GM21423 (cell line): ENCODE measurements around the gene CBX2.
"Not testable (repeated sequence)": the region's sequence is repeated elsewhere in the genome, so short reads cannot be mapped to it uniquely, and the experiment has no call there.

ENCODE experiments used
- ATAC-seq: cut with Tn5 transposase; IDR thresholded peaks from one replicate; pipeline ENCODE4 v1.9.1; 2021; ENCODE audit warnings: mild to moderate bottlenecking, moderate library complexity; ENCODE audit not compliant: unreplicated experiment

Gene CBX2

DNA sequence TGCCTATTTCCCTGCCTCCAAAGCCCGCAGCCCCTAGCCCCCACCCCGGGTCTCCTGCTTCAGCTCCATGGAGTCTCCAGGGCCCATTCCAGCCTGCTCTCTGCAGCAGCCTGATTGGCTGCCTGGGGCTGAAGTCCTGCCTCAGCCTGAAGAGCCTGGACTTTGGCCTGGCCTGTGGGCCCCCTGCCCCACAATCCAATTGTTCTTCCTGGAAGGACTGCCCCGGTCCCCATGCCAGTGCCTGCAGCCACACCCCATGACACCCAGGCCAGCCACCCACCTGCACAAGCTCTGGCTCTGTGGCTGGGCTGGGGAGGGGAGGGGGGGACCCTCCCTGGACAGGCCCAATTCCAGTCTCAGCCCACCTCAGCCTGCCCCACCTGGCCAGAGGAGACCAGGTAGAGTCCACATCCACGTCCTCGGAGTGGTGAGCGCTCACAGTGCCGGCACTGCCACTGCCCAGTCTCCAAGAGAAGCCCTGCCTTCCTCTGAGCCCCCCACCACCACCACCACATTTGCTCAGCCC lies 34.9 kb upstream of the CBX2 start:
- ATAC-seq = no peak

- ATAC-seq = no peak
These were observed 34.3 kb upstream of the CBX2 start for GRCh38 chr17:79743614-79744013.

DNA sequence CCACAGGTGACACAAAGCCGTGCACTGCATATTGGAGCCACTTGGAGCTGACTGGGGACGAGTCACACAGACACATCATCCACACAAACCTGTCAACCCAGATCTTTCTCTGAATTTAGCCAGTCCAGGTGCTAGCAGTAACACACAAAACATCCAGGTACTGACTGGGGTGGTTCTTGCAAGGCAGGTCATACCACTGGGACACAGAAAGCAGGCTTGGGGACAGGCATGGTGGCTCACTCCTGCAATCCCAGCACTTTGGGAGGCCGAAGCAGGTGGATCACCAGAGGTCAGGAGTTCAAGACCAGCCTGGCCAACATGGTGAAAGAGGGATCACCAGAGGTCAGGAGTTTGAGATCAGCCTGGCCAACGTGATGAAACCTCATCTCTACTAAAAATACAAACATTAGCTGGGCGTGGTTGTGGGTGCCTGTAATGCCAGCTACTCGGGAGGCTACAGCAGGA lies 32.3 kb upstream of the CBX2 start:
- ATAC-seq = no peak

DNA sequence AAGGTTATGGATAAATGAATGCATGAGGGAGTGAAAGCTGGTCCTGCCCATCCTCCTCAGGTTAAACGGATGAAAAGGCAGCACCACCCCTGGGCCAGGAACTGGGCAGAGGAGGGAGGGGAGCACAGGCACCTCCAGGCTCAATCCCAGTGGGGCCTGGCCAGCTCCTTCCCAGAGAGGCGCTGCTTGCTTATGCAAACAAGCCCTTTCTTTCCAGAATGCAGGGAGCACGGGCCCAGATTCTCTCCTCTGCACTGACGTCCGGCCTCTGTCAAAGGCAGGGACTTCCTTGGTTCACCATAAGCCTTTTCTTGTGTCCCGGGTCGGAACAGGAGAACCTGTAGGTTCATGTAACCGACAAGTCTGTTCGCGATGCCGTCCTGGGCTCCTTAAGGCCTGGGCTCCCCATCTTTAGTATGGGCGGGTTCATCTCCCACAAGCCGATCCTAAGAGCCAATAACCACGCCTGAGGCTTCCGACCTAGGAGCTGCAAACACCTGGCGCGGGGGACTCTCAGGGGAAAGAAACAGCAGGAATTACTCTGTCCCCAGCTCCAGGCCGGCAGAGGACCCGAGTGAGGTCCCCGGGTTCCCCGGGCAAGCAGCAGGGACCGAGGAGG lies 30.9 kb upstream of the CBX2 start:
- ATAC-seq = no peak

- no peak for ATAC-seq
These were observed 30.2 kb upstream of the CBX2 start for GRCh38 chr17:79747508-79748294.

DNA sequence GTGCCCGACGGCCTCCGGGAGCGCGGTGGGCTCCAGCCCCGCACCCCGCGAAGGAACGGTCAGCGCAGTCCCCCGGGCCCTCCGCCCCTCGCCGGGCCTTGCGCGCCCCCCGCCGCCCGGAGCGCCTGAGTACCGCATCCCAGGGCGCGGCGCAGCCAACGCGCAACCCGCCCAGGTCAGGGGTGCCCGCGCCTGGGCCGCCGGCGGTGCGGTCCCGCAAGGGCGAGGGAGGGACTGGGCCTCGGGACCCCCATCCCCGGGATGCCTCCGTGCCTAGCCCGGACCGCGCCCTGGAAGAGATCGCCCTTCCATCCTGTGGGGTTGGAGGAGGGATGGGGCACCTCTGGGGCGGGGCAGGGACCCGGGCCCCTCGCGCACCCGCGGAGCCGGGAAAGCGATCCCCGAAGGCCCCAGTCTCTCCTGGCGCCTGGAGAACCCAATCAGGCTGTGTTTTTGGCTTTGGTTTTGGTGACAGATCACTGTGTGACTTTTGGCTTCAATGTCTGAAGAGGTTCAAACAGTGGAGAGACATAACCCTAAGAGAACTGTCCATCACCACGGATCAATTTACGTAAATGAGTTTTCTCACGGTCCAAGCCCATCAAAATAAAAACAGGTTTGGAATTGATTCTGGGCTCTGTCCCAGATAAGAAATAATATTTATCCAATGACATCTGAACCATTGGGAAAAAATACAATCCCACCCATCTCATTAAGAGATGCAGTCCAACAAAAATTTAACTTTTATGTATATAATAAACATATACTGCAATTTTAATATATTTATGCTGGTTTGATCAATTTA lies 29.5 kb upstream of the CBX2 start:
- ATAC-seq = no peak

DNA sequence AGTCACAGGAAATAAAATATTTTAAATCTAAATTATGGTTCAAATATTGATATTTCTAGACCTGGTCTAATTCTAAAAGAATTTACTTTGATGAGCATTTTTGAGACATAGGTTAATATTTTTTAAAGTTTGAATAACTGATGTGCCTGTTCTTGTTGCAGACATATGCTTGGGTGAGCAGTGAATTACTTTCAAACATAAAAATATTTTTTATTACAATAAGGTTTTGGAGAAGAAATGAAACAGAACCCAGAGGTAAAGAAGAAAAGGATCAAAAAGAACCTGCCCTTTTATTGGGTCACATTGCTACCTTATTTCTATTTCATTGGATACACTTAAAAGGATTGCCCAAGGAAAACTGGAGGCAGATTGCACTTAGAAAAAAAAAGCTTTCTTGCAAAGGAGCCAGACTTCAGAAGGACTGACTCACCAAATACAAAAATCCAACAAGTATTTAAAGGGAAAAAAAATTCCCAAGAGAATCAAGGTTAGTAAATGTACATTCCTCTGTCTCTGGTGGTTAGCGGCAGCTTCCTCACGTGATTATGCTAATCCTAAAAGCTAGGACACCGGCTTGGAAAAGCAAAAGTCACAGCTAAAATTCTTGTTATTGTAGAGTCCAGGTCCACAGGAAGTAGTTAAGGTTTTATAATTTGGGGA lies 28.7 kb upstream of the CBX2 start:
- no peak for ATAC-seq

GRCh38 chr17:79749958-79750357 lies 28.0 kb upstream of the CBX2 start:
- ATAC-seq = no peak

GRCh38 chr17:79750650-79751545 lies 27.1 kb upstream of the CBX2 start:
- no peak for ATAC-seq

- no peak for ATAC-seq
These were observed 25.8 kb upstream of the CBX2 start for GRCh38 chr17:79752175-79752574.

- no peak for ATAC-seq
These were observed 23.6 kb upstream of the CBX2 start for GRCh38 chr17:79754370-79754769.

- not testable (repeated sequence) for ATAC-seq
These were observed 23.0 kb upstream of the CBX2 start for GRCh38 chr17:79754903-79755302.

- ATAC-seq = no peak
These were observed 22.4 kb upstream of the CBX2 start for GRCh38 chr17:79755591-79755990.

DNA sequence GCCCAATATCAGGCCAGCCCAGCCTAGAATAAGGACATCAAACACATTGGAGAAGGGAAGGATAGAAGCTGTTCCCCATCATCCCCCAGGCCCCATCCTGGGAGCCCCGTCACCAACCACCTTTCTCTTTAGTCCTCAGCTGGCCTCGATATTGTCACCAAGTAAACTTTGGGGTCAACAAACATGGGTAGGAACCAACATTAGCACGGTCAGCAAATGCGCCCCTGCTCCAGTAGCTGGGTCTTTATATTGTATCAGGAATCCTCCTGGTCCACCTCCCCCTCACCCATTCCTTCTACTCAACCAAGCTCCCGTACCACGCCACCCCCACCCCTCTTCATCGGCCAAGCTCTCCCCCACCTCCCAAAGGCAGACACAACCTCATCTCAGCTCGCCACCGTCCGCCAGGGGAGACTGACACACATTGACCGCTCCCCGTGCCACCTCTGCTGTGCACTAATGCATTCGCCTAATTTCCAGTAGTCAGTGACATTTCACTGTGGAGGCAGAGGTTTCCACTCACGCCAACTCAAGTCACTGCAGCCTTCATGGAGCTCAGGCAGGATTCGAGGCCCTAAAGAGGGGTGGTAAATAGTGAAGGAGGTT lies 20.7 kb upstream of the CBX2 start:
- ATAC-seq = no peak

DNA sequence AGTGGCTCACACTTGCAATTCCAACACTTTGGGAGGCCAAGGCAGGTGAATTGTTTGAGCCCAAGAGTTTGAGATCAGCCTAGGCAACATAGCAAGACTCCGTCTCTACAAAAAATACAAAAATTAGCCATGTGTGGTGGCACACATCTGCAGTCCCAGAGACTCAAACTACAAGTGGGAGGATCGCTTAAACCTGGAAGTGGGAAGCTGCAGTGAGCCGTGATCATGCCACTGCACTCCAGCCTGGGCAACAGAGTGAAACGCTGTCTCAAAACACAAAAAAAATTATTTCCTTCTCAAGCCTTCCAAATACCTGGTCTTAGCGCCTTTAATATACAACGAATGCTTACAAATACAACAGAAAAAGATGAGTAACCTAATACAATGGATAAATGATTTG lies 19.7 kb upstream of the CBX2 start:
- ATAC-seq = no peak

- ATAC-seq = no peak
These were observed 17.6 kb upstream of the CBX2 start for GRCh38 chr17:79760197-79760906.

DNA sequence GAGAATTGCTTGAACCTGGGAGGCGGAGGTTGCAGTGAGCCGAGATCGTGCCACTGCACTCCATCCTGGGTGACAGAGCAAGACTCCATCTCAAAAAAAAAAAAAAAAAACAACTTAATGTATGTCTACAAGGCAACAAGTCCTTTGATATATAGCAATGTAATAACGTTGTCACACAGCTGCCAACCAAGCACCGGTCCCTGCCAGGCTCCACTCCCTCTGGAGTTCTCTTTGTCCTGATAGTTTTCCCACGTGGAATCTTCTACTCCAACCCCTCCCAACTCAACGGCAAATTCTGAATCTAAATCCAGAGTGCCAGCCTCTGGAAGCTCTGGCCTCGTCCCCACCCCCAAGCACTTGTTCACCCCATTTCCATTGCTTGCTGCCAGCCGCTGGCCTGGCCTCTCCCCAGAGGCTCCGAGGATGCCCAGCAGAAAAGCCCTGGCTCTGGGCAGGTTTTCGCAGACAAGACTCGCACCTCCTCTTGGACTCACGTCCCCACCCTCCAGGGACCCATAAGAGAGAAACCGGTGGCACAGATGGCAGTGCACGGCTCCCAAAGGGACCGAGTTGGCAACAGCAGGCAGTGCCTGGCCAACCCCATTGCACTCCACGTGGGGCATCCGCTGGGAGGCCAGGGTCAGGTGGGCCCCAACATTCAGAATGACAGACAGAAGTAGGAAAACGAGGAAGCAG lies 15.9 kb upstream of the CBX2 start:
- no peak for ATAC-seq

GRCh38 chr17:79765708-79766107 lies 12.2 kb upstream of the CBX2 start:
- ATAC-seq = no peak
